NCI-H1694 treated with DMSO at 0.1 percent for 48 hours (cell line): ENCODE results near the gene FAM107B.

ENCODE experiments used
- DNase-seq: peaks from one replicate; lab custom pipeline; 2025; lab: John Stamatoyannopoulos, UW

The FAM107B gene

DNA sequence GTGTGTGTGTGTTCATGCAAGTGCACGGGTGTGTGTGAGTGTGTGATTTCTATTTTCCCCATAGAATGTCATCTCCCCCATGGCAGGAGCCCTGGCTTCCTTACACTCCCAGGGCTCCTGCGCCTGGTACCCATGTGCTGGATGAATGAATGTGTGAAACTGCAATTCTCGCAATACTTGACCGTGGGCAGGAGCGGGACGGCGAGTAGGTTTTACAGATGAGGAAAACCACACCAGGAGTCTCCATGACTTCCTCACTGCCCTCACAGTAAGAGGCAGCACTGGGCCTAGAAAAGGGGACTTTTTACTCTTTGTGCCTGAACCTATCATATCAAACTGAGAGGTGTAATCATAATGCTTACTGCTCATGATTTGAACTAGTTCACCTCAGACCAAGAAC is 276.4 kb downstream of the FAM107B start:
- no peak for DNase-seq

GRCh38 chr10:14491811-14492210 is 282.9 kb downstream of the FAM107B start:
- DNase-seq = no peak

DNA sequence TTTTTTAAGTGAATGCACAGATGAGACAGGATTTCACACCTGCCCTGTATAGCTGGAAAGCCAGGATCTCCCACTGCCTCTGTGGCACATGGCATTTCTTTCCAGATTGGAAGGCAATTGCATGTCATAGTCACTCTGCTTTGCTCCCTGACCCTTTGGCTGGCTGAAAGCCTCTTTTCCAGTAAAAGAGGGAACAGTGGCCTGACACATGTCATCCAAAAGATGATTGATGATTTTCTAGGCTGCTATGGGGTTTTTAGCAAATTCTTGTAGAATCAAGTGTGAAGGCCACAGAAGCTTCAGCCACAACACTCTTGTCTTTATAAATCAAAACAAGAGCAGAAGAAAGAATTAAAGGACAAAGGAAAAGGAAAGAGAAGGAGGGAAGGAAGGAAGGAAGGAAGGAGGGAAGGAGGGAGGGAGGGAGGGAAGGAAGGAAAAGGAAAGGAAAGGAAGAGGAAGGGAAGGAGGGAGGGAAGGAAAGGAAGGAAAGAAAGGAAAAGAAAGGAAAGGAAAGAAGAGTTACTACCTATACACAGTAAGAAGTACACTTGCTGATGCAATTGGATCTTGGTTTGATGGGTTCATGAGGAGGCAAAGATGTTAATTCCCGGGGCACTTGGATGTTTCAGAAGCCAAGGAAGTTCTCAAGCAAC is 285.0 kb downstream of the FAM107B start:
- DNase-seq = no peak

DNA sequence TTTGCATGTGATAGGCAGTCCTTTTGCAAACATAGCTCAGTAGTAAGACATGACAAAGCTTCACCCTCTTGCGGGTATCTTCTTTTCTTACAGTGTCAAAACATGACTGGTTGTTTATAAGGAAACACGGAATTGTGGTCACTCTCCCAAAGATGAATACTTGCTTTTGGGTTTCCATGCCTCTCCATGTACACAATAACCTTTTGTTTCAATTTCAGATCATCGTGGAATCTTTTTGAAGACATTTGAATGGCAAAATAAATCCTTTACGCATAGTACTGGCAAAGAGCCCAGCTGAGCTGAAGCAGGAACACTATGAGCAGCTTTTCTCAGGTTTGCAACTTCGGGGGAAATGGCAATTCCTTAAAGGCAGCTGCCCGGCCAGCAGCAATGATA is 287.2 kb downstream of the FAM107B start:
- no peak for DNase-seq

DNA sequence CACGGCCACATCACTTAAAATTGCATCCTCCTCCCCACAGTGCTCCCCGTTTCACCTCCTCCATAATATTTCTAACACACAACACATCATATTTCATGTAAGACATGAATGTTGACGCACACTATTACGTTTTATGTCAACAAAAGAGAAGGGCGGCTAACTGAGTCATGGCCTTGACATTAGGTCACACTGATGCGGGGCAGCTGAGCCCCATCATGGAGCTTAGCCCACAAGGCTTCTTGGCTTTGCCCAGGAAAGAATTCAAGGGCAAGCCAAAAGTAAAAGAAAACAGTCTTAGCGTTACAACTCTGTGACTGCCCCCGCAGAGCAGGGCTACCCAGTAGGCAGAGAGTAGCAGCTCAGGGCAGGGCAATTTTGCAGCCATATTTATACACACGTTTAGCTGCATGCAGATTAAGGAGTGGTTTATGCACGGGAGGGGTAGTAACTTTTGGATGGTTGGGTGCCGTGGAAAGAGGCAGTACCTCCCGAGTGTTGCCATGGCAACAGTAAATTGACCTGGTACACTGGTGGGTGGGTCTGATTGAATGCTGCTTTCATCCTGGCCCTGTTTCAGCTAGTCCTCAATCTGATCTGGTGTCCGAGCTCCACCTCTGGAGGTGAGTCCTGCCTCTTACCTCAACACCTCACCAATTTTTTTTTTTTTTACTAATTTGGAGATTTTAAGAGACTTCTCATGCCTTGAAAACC is 287.8 kb downstream of the FAM107B start:
- DNase-seq = no peak

DNA sequence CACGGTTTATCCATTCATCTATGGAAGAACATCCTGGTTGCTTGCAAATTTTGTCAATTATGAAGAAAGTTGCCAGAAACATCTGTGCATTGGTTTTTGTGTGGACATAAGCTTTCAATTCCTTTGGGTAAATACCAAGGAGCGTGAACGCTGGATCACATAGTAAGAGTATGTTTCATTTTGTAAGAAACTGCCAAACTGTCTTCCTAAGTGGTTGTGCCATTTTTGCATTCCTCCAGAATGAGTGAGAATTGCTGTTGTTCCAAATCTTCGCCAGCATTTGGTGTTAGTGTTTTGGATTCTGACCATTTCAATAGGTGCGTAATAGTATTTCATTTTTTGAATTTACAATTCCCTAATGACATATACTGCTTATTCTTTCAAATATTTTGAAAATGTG is 288.7 kb downstream of the FAM107B start:
- no peak for DNase-seq

GRCh38 chr10:14483417-14483816 is 291.3 kb downstream of the FAM107B start:
- no peak for DNase-seq

DNA sequence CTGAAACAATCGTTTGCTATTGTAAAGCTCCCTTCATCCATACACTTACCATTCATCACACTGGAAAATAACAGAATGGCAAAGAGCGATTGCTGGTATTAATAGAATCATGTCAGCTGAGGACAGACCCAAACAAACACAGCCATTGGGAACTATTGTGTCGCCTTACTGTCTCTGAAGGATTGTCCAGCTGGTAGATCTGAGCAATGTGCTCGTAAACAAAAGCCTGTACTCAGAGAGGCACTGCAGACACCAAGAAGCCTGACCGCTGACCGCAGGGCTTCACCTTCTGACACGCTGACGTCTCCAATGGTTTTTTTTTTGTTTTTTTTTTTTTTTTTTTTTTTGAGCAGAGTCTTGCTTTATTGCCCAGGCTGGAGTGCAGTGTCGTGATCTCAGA is 292.9 kb downstream of the FAM107B start:
- no peak for DNase-seq

- no peak for DNase-seq
These were observed 293.7 kb downstream of the FAM107B start for GRCh38 chr10:14481014-14481413.

DNA sequence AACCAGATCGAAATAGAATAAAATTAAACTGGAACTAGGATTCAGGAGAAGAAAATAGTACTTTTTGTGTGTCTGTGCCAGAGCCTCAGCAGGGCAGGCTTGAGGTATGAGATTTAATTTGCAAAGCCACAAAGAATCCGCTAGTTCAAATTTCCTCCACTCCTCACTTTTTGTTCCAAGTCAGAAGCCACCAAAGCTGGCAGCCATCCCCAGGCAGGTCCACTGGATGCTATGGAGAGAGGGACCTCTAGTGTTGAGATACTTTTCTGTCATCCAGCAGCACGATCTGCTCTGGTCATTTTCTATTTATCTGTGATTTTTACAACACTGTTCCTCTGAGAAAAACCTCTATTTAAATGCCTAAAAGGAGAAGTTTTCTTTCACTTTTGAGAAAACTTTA is 296.1 kb downstream of the FAM107B start:
- DNase-seq = peak; percentile 80

- no peak for DNase-seq
These were observed 296.5 kb downstream of the FAM107B start for GRCh38 chr10:14478201-14478600.

- DNase-seq = no peak
These were observed 297.3 kb downstream of the FAM107B start for GRCh38 chr10:14477408-14477710.

DNA sequence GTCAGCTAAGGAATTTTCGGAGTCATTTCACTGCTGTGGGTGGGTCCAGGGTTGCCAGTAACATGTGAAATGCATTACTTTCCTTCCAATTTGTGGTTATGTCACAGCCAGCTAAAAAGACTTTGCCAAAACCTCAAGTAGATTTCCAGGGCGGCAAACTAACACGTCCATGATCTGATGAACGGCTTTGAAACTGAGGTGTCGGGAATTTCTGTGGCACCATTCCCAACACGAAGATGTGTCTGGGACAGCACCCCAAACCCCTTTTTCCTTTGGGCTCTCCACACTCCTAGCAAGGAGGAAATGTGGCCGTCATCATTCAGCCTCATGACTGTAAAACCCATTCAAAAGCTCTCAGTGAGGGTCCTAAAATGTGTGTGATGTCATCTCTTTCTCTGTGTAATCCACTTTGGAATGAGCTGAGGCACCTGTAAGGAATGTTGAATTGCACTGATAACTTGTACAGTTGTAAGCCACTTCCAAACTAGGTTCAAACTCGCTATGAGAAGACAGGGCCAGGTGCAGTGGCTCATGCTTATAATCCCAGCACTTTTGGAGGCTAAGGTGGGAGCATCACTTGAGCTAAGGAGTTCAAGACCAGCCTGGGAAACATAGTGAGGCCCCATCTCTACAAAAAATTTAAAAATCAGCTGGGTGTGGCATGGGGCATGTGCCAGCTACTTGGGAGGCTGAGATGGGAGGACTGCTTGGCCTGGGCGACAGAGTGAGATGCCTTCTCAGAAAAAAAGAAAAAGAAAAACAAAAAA is 297.9 kb downstream of the FAM107B start:
- no peak for DNase-seq

DNA sequence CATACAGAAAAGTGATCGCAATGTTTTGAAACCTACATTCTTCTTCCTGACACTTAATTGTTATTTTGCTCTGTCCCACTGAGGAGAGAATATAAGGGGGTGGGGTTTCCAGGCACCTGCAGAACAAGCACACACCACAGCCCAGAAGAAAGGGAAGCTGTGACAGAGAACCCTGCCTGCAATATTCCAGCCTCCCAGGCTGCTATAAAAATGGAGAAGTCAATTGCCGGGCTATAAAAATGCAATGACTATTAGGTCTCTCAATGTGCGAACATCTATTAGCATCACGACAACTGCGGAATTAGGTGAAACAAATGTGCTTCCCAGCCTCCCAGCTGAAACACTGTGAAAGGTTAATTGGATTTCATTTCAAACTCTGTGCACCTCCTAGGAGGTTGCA is 298.7 kb downstream of the FAM107B start:
- DNase-seq = no peak

DNA sequence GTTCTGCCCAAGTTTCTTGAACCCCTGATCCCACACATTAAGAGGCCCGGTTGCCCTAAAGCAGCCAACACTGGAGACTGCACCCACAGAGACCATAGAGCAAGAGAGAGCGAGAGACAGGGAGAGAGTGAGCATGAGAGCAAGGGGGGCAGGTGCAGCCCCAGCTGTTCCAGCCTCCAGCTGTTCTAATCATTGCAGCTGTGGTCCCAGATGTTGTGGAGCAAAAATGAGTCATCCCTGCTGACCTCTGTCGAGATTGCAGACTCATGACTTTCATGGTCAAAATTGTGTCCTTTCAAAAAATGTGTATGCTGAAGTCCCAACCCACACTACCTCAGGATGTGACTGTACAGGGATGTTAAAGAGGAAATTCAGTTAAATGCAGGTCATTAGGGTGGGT is 300.0 kb downstream of the FAM107B start:
- no peak for DNase-seq

GRCh38 chr10:14470920-14471319 is 303.8 kb downstream of the FAM107B start:
- DNase-seq = no peak

GRCh38 chr10:14468726-14469125 is 306.0 kb downstream of the FAM107B start:
- no peak for DNase-seq
